HS-27A (cell line): ENCODE results near the gene NBPF20.
"Not testable (repeated sequence)": the region's sequence is repeated elsewhere in the genome, so short reads cannot be mapped to it uniquely, and the experiment has no call there.

Experiments
- DNase-seq: peaks from one replicate; pipeline ENCODE4 v3.0.0-alpha.2; 2012; ENCODE audit warnings: low read depth, missing footprints

Gene NBPF20

GRCh38 chr1:145425436-145426029 is at the start of gene NBPF20:
NBPF20 (minus strand) TSS chr1:145425603; CDS start chr1:145405272, 20,331 bp downstream.
- DNase-seq: peak; percentile 20

GRCh38 chr1:145474837-145475368 is 49.5 kb upstream of the NBPF20 start:
- not testable (repeated sequence) for DNase-seq

- not testable (repeated sequence) for DNase-seq
These were observed 47.3 kb upstream of the NBPF20 start for GRCh38 chr1:145472731-145473130.

GRCh38 chr1:145471365-145471764 is 46.0 kb upstream of the NBPF20 start:
- not testable (repeated sequence) for DNase-seq

- DNase-seq: peak; percentile 1
These were observed 40.2 kb upstream of the NBPF20 start for GRCh38 chr1:145465405-145466144.

- DNase-seq: not testable (repeated sequence)
These were observed 39.4 kb upstream of the NBPF20 start for GRCh38 chr1:145464708-145465336.

- not testable (repeated sequence) for DNase-seq
These were observed 38.6 kb upstream of the NBPF20 start for GRCh38 chr1:145464017-145464416.

GRCh38 chr1:145460684-145461083 is 35.3 kb upstream of the NBPF20 start:
- not testable (repeated sequence) for DNase-seq

GRCh38 chr1:145460048-145460447 is 34.6 kb upstream of the NBPF20 start:
- DNase-seq: not testable (repeated sequence)

GRCh38 chr1:145459591-145459990 is 34.2 kb upstream of the NBPF20 start:
- DNase-seq: not testable (repeated sequence)

- DNase-seq: not testable (repeated sequence)
These were observed 33.7 kb upstream of the NBPF20 start for GRCh38 chr1:145459063-145459462.

GRCh38 chr1:145454824-145455177 is 29.4 kb upstream of the NBPF20 start:
- DNase-seq: not testable (repeated sequence)

- DNase-seq: not testable (repeated sequence)
These were observed 28.7 kb upstream of the NBPF20 start for GRCh38 chr1:145453873-145454823.

- DNase-seq: not testable (repeated sequence)
These were observed 27.1 kb upstream of the NBPF20 start for GRCh38 chr1:145452506-145452905.

- not testable (repeated sequence) for DNase-seq
These were observed 26.5 kb upstream of the NBPF20 start for GRCh38 chr1:145451914-145452313.

- not testable (repeated sequence) for DNase-seq
These were observed 19.8 kb upstream of the NBPF20 start for GRCh38 chr1:145445219-145445618.

GRCh38 chr1:145442340-145442739 is 16.9 kb upstream of the NBPF20 start:
- not testable (repeated sequence) for DNase-seq

- not testable (repeated sequence) for DNase-seq
These were observed 6.2 kb upstream of the NBPF20 start for GRCh38 chr1:145431363-145432256.

GRCh38 chr1:145430830-145431229 is 5.4 kb upstream of the NBPF20 start:
- not testable (repeated sequence) for DNase-seq

GRCh38 chr1:145429329-145429728 is 3.9 kb upstream of the NBPF20 start:
- DNase-seq: not testable (repeated sequence)
